Karpas-422 (cell line): ENCODE data around the gene DNAJC13. TPM values are rescaled to one million over a fixed set of nuclear protein-coding genes. Genes with fewer than 3 reads are reported as not detected.

Experiments
- DNase-seq: peaks from one replicate; pipeline ENCODE4 v3.0.0-alpha.2; 2015
- H2AFZ ChIP-seq: fragments of 200-600 bp; sonication (generic); 2 replicates; pipeline ENCODE4 v1.6.1; 2014; ENCODE audit warnings: antibody characterized with exemption, low read length, mixed read lengths
- H3K27ac ChIP-seq: fragments of 200-600 bp; sonication (generic); 2 replicates; pipeline ENCODE4 v1.5.1; 2014; ENCODE audit warnings: mild to moderate bottlenecking, low read length, moderate library complexity
- H3K27me3 ChIP-seq: fragments of 200-600 bp; sonication (generic); 2 replicates; pipeline ENCODE4 v1.6.1; 2014; ENCODE audit warnings: low read length, mixed read lengths
- H3K36me3 ChIP-seq: fragments of 200-600 bp; sonication (generic); 2 replicates; pipeline ENCODE4 v1.6.1; 2014; ENCODE audit warnings: low read length, mixed read lengths; ENCODE audit not compliant: insufficient read depth
- H3K4me1 ChIP-seq: fragments of 200-600 bp; sonication (generic); 2 replicates; pipeline ENCODE4 v1.6.1; 2014; ENCODE audit warnings: mild to moderate bottlenecking, low read length, mixed read lengths
- H3K4me2 ChIP-seq: fragments of 200-600 bp; sonication (generic); 2 replicates; pipeline ENCODE4 v1.6.1; 2014; ENCODE audit warnings: low read length, low read depth, mild to moderate bottlenecking; ENCODE audit not compliant: poor library complexity, severe bottlenecking
- H3K4me3 ChIP-seq: fragments of 200-600 bp; sonication (generic); 2 replicates; pipeline ENCODE4 v1.5.1; 2014; ENCODE audit warnings: mild to moderate bottlenecking, antibody characterized with exemption, low read length, mixed read lengths
- H3K79me2 ChIP-seq: fragments of 200-600 bp; sonication (generic); 2 replicates; pipeline ENCODE4 v1.6.1; 2014; ENCODE audit warnings: mild to moderate bottlenecking, low read length, mixed read lengths
- H3K9ac ChIP-seq: fragments of 200-600 bp; sonication (generic); 2 replicates; pipeline ENCODE4 v1.6.0; 2014; ENCODE audit warnings: low read length
- H3K9me2 ChIP-seq: fragments of 200-600 bp; sonication (generic), shearing (Covaris generic); replicated peaks from 2 replicates; pipeline ENCODE4 v1.6.0; 2014; ENCODE audit warnings: mild to moderate bottlenecking, low read length, moderate library complexity; ENCODE audit not compliant: insufficient read depth
- H3K9me3 ChIP-seq: fragments of 300-700, 200-600 bp; sonication (generic); 2 replicates; pipeline ENCODE4 v1.6.1; 2014; ENCODE audit warnings: low read length, mixed read lengths
- H4K20me1 ChIP-seq: fragments of 200-600 bp; sonication (generic); 2 replicates; pipeline ENCODE4 v1.6.1; 2014; ENCODE audit warnings: mild to moderate bottlenecking, antibody characterized with exemption, low read length, low read depth; ENCODE audit not compliant: insufficient read depth
- total RNA-seq: library from RNA; depleted of rRNA; stranded (reverse); fragments of >200 nt; shearing (Covaris generic); gene quantifications from 2 replicates; pipeline ENCODE4 v1.2.3, GENCODE V29; 2014; ENCODE audit warnings: low replicate concordance

DNAJC13 gene
- total RNA-seq, 1 experiment from 2014 or later = 38.9 TPM

- Histone ChIP-seq H3K79me2 (peaks cover 21% of the 10 kb centered on the region), H3K9me3 (no peaks in the 10 kb centered on the region), H3K4me1 (peaks cover 23% of the 10 kb centered on the region), H2AFZ (0 out of 2 replicates have a peak overlapping the region, but pooled peaks have one; percentile 32), H3K4me3 (no peak overlapping the region), H3K27ac (no peak overlapping the region), H4K20me1 (no peaks in the 10 kb centered on the region), H3K4me2 (no peak overlapping the region), H3K9me2 (no peaks in the 10 kb centered on the region), H3K9ac (no peak overlapping the region), H3K36me3 (no peaks in the 10 kb centered on the region), H3K27me3 (no peaks in the 10 kb centered on the region)
- no peak for DNase-seq
Observed at GRCh38 chr3:132414841-132415240, 2.5 kb upstream of the DNAJC13 start.

- Histone ChIP-seq H3K4me1 (peaks cover 22% of the 10 kb centered on the region), H3K9me3 (no peaks in the 10 kb centered on the region), H3K4me2 (peak overlapping the region; percentile 99), H3K4me3 (peak overlapping the region; percentile 84; the same call in 1 of the 2 replicates), H3K27me3 (no peaks in the 10 kb centered on the region), H4K20me1 (no peaks in the 10 kb centered on the region), H3K27ac (no peak overlapping the region), H3K79me2 (peaks cover 34% of the 10 kb centered on the region), H2AFZ (no peak overlapping the region), H3K9ac (no peak overlapping the region), H3K9me2 (no peaks in the 10 kb centered on the region), H3K36me3 (peaks cover 5% of the 10 kb centered on the region; the same call in 1 of the 2 replicates)
- no peak for DNase-seq
Observed at GRCh38 chr3:132416161-132416560, 1.1 kb upstream of the DNAJC13 start.

GRCh38 chr3:132417695-132418411 lies 551 bp downstream of the DNAJC13 start:
- Histone ChIP-seq H3K79me2 (peaks cover 51% of the 10 kb centered on the region), H3K27ac (peak overlapping the region; percentile 59), H4K20me1 (no peaks in the 10 kb centered on the region), H3K27me3 (no peaks in the 10 kb centered on the region), H3K36me3 (peaks cover 5% of the 10 kb centered on the region; the same call in 1 of the 2 replicates), H3K4me1 (peaks cover 25% of the 10 kb centered on the region), H3K4me2 (peak overlapping the region; percentile 99), H3K9me2 (no peaks in the 10 kb centered on the region), H3K9ac (peak overlapping the region; percentile 88), H2AFZ (peak overlapping the region; percentile 8; the same call in 1 of the 2 replicates), H3K9me3 (no peaks in the 10 kb centered on the region), H3K4me3 (peak overlapping the region; percentile 84)
- DNase-seq = peak; percentile 89

GRCh38 chr3:132418916-132419315 lies 1.6 kb downstream of the DNAJC13 start:
- peak; percentile 57 for DNase-seq
- peaks cover 62% of the 10 kb centered on the region for H3K79me2 ChIP-seq
- H3K27ac ChIP-seq = peak overlapping the region; percentile 59
- H3K4me3 ChIP-seq = peak overlapping the region; percentile 84
- peak overlapping the region; percentile 99 for H3K4me2 ChIP-seq
- H3K4me1 ChIP-seq = peaks cover 25% of the 10 kb centered on the region
- peak overlapping the region; percentile 88 for H3K9ac ChIP-seq
- no peaks in the 10 kb centered on the region for H3K27me3 ChIP-seq
- H3K36me3 ChIP-seq = peaks cover 5% of the 10 kb centered on the region; the same call in 1 of the 2 replicates
- H3K9me3 ChIP-seq = no peaks in the 10 kb centered on the region
- no peaks in the 10 kb centered on the region for H4K20me1 ChIP-seq
- H2AFZ ChIP-seq = no peak overlapping the region
- H3K9me2 ChIP-seq = no peaks in the 10 kb centered on the region

- Histone ChIP-seq H3K79me2 (peaks cover 91% of the 10 kb centered on the region), H3K9me3 (no peaks in the 10 kb centered on the region), H3K9ac (no peak overlapping the region), H3K9me2 (no peaks in the 10 kb centered on the region), H3K4me2 (no peak overlapping the region), H2AFZ (no peak overlapping the region), H3K4me1 (peaks cover 28% of the 10 kb centered on the region), H3K27me3 (no peaks in the 10 kb centered on the region), H3K36me3 (peaks cover 12% of the 10 kb centered on the region; the same call in 1 of the 2 replicates), H3K4me3 (no peak overlapping the region), H4K20me1 (no peaks in the 10 kb centered on the region), H3K27ac (no peak overlapping the region)
- DNase-seq = no peak
Observed at GRCh38 chr3:132421832-132422231, 4.5 kb downstream of the DNAJC13 start.

GRCh38 chr3:132422531-132422930 lies 5.2 kb downstream of the DNAJC13 start:
- no peak for DNase-seq
- Histone ChIP-seq H3K27me3 (no peaks in the 10 kb centered on the region), H3K4me2 (no peak overlapping the region), H3K27ac (no peak overlapping the region), H3K79me2 (peaks cover 97% of the 10 kb centered on the region), H4K20me1 (no peaks in the 10 kb centered on the region), H3K36me3 (peaks cover 12% of the 10 kb centered on the region; the same call in 1 of the 2 replicates), H3K9ac (no peak overlapping the region), H3K9me3 (no peaks in the 10 kb centered on the region), H3K4me1 (peaks cover 27% of the 10 kb centered on the region), H3K4me3 (no peak overlapping the region), H3K9me2 (no peaks in the 10 kb centered on the region), H2AFZ (no peak overlapping the region)

- H3K4me2 ChIP-seq = no peak overlapping the region
- H3K36me3 ChIP-seq = peaks cover 12% of the 10 kb centered on the region; the same call in 1 of the 2 replicates
- no peaks in the 10 kb centered on the region for H3K4me1 ChIP-seq
- H3K9me3 ChIP-seq = no peaks in the 10 kb centered on the region
- no peaks in the 10 kb centered on the region for H3K9me2 ChIP-seq
- no peak overlapping the region for H3K27ac ChIP-seq
- no peaks in the 10 kb centered on the region for H3K27me3 ChIP-seq
- no peaks in the 10 kb centered on the region for H4K20me1 ChIP-seq
- no peak for DNase-seq
- H3K9ac ChIP-seq = no peak overlapping the region
- no peak overlapping the region for H3K4me3 ChIP-seq
- peaks cover 81% of the 10 kb centered on the region for H3K79me2 ChIP-seq
- H2AFZ ChIP-seq = no peak overlapping the region
Observed at GRCh38 chr3:132432639-132433038, 15.3 kb downstream of the DNAJC13 start.

GRCh38 chr3:132433121-132433520 lies 15.8 kb downstream of the DNAJC13 start:
- no peak overlapping the region for H3K4me3 ChIP-seq
- H3K9ac ChIP-seq = no peak overlapping the region
- peaks cover 81% of the 10 kb centered on the region for H3K79me2 ChIP-seq
- H3K27ac ChIP-seq = no peak overlapping the region
- no peaks in the 10 kb centered on the region for H3K4me1 ChIP-seq
- DNase-seq = no peak
- H4K20me1 ChIP-seq = no peaks in the 10 kb centered on the region
- no peaks in the 10 kb centered on the region for H3K9me2 ChIP-seq
- no peak overlapping the region for H3K4me2 ChIP-seq
- H2AFZ ChIP-seq = no peak overlapping the region
- H3K36me3 ChIP-seq = peaks cover 12% of the 10 kb centered on the region; the same call in 1 of the 2 replicates
- H3K27me3 ChIP-seq = no peaks in the 10 kb centered on the region
- no peaks in the 10 kb centered on the region for H3K9me3 ChIP-seq
